Endothelial cell of umbilical vein (primary cell): ENCODE data around the gene GEMIN5. TPM values are rescaled to one million over a fixed set of nuclear protein-coding genes. Genes with fewer than 3 reads are reported as not detected.

ENCODE experiments used
- BruUV-seq: library from RNA; stranded (reverse); fragments of 400-500 nt; replicated peaks from 2 replicates; lab custom pipeline; 2021; lab: Mats Ljungman, UMichigan
- CTCF ChIA-PET: fragments of 300-600, 350-600 bp; sonication (Branson Sonifier 250); formaldehyde crosslinking; loops from one replicate; lab custom pipeline; 2021; ENCODE audit warnings: antibody characterized with exemption, inconsistent platforms; lab: Charles Lee
- POLR2A ChIA-PET: fragments of 300-600, 350-600 bp; sonication (Branson Sonifier 250); formaldehyde crosslinking; loops from one replicate; lab custom pipeline; 2021; ENCODE audit warnings: antibody characterized with exemption, inconsistent platforms; lab: Charles Lee
- DNase-seq: peaks from one replicate; pipeline ENCODE4 v3.0.0-alpha.2; 2011; ENCODE audit warnings: low read depth, low spot score
- FAIRE-seq: peaks from 2 replicates; lab custom pipeline; 2011; peaks lifted over from hg19 to GRCh38; lab: Jason Lieb, UNC
- H2AFZ ChIP-seq: 2 replicates; pipeline ENCODE4 v1.6.0; 2012; ENCODE audit warnings: low read depth, low read length, control low read depth, inconsistent platforms
- H3K27ac ChIP-seq: 2 replicates; pipeline ENCODE4 v1.5.1; 2011; ENCODE audit warnings: low read depth, mild to moderate bottlenecking, control low read depth, low read length, moderate library complexity; ENCODE audit not compliant: insufficient read depth
- H3K27me3 ChIP-seq, 2 experiments: 2 replicates each; pipeline versions ENCODE4 v1.6.0 to v1.6.1; 2011; ENCODE audit warnings: low read length in 2 of 2, mixed read lengths in 1 of 2; ENCODE audit not compliant: control insufficient read depth in 2 of 2, insufficient read depth in 2 of 2
- H3K36me3 ChIP-seq, 2 experiments: 2 replicates in 1 of 2; 3 replicates in 1 of 2; pipeline ENCODE4 v1.5.1; 2011; ENCODE audit warnings: low read length in 2 of 2, mild to moderate bottlenecking in 1 of 2, moderate library complexity in 1 of 2; ENCODE audit not compliant: control insufficient read depth in 2 of 2, insufficient read depth in 2 of 2; ENCODE audit errors: extremely low read depth in 1 of 2
- H3K4me1 ChIP-seq: 3 replicates; pipeline ENCODE4 v1.5.1; 2011; ENCODE audit warnings: mild to moderate bottlenecking, low read length; ENCODE audit not compliant: control insufficient read depth, insufficient read depth; ENCODE audit errors: extremely low read depth
- H3K4me2 ChIP-seq: 2 replicates; pipeline ENCODE4 v1.6.1; 2011; ENCODE audit warnings: low read length, control low read depth, mixed read lengths; ENCODE audit not compliant: insufficient read depth
- H3K4me3 ChIP-seq, 3 experiments: fragments of 200-600 bp in 1 of 3; sonication (generic), shearing (Covaris generic) in 1 of 3; replicated peaks in 1 of 3; 2 replicates each; pipeline ENCODE4 v1.5.1; 2011 to 2016; ENCODE audit warnings: control low read depth in 3 of 3, low read length in 3 of 3, mild to moderate bottlenecking in 2 of 3, inconsistent platforms in 1 of 3, low read depth in 1 of 3, moderate library complexity in 1 of 3; ENCODE audit not compliant: insufficient read depth in 1 of 3
- H3K79me2 ChIP-seq: 2 replicates; pipeline ENCODE4 v1.6.0; 2012; ENCODE audit warnings: low read length, inconsistent platforms; ENCODE audit not compliant: control insufficient read depth, insufficient read depth
- H3K9ac ChIP-seq: replicated peaks from 2 replicates; pipeline ENCODE3; 2011; ENCODE audit warnings: low read length, control low read depth; ENCODE audit not compliant: insufficient read depth; ENCODE audit errors: extremely low read depth
- H3K9me1 ChIP-seq: replicated peaks from 3 replicates; pipeline ENCODE4 v1.6.0; 2011; ENCODE audit warnings: mild to moderate bottlenecking, low read length; ENCODE audit not compliant: control insufficient read depth, insufficient read depth; ENCODE audit errors: extremely low read depth
- H3K9me3 ChIP-seq: replicated peaks from 2 replicates; pipeline ENCODE4 v1.5.1; 2012; ENCODE audit warnings: low read length, inconsistent platforms; ENCODE audit not compliant: control insufficient read depth, insufficient read depth
- H4K20me1 ChIP-seq: replicated peaks from 2 replicates; pipeline ENCODE3; 2011; ENCODE audit warnings: mild to moderate bottlenecking, low read length; ENCODE audit not compliant: control insufficient read depth, insufficient read depth; ENCODE audit errors: extremely low read depth
- CTCF ChIP-seq, 2 donors: IDR thresholded peaks; 1 replicate in 1 of 2; 2 replicates in 1 of 2; pipeline ENCODE4 v1.5.1; 2011; ENCODE audit warnings: low read length in 2 of 2, mild to moderate bottlenecking in 2 of 2, moderate library complexity in 2 of 2, control low read depth in 1 of 2, inconsistent platforms in 1 of 2, low read depth in 1 of 2; ENCODE audit not compliant: insufficient read depth in 1 of 2; ENCODE audit errors: extremely low read depth in 1 of 2
- EZH2 ChIP-seq: IDR thresholded peaks from 2 replicates; pipeline ENCODE4 v1.6.1; 2012; ENCODE audit warnings: borderline replicate concordance, low read depth, mild to moderate bottlenecking, moderate library complexity, low read length, inconsistent platforms; ENCODE audit not compliant: severe bottlenecking
- FOS ChIP-seq: IDR thresholded peaks from 2 replicates; pipeline ENCODE4 v1.6.1; 2011; ENCODE audit warnings: mild to moderate bottlenecking, low read length, moderate library complexity, borderline replicate concordance; ENCODE audit not compliant: insufficient read depth
- GATA2 ChIP-seq: IDR thresholded peaks from 2 replicates; pipeline ENCODE4 v1.7.0; 2011; ENCODE audit warnings: low read depth, mild to moderate bottlenecking, moderate library complexity, mixed read lengths, low read length; ENCODE audit not compliant: insufficient read length, insufficient read depth
- JUN ChIP-seq: IDR thresholded peaks from 2 replicates; pipeline ENCODE4 v1.6.1; 2011; ENCODE audit warnings: borderline replicate concordance, low read depth; ENCODE audit not compliant: insufficient read length, insufficient read depth
- MAX ChIP-seq: IDR thresholded peaks from 2 replicates; pipeline ENCODE4 v1.6.1; 2011; ENCODE audit not compliant: insufficient read depth, insufficient read length
- MYC ChIP-seq: IDR thresholded peaks from one replicate; pipeline ENCODE4 v1.6.1; 2011; ENCODE audit warnings: mild to moderate bottlenecking, low read depth, low read length
- POLR2A ChIP-seq: IDR thresholded peaks from 2 replicates; pipeline ENCODE4 v1.6.1; 2012; ENCODE audit warnings: low read depth, mild to moderate bottlenecking, control low read depth, low read length
- POLR2AphosphoS5 ChIP-seq: IDR thresholded peaks from 2 replicates; pipeline ENCODE4 v1.6.1; 2012; ENCODE audit warnings: low read depth, mild to moderate bottlenecking, control low read depth, low read length, moderate library complexity; ENCODE audit not compliant: insufficient read depth
- dilution Hi-C: fragments of 300-500 bp; cut with MboI; formaldehyde crosslinking; loops from one replicate; pipeline ENCODE4 v1.15.0; 2019; ENCODE audit warnings: low sequenced_read_pairs; ENCODE audit not compliant: extremely low pct_ligation_motif_present
- intact Hi-C: fragments of 100-400 bp; cut with micrococcal nuclease; formaldehyde crosslinking; loops from one replicate; pipeline ENCODE4 v1.10.0; 2022
- polyA plus RNA-seq, 4 experiments: library from polyadenylated mRNA; depleted of rRNA in 3 of 4; stranded (reverse) in 3 of 4; unstranded in 1 of 4; fragments of >200 nt; gene quantifications; 2 replicates each; pipeline versions ENCODE4 v1.2.1 to v1.2.3, GENCODE V29; 2011 to 2012; ENCODE audit warnings: missing spikeins in 1 of 4
- total RNA-seq: library from RNA; stranded (reverse); gene quantifications from 2 replicates; pipeline ENCODE4 v1.2.3, GENCODE V29; 2021

Gene GEMIN5
- total and polyA plus RNA-seq, 2 donors (not counting 3 experiments of a cell fraction or from before 2014, with no cell fraction given): 7.2 to 23.1 TPM

- H2AFZ ChIP-seq: peak overlapping the region; percentile 66
- POLR2A ChIA-PET: no interaction called here
Measured at GRCh38 chr5:154849791-154850201, 88.2 kb downstream of the GEMIN5 start.

More at GRCh38 chr5:154849791-154850201, 88.2 kb downstream of the GEMIN5 start:
- H3K4me2 ChIP-seq: peak overlapping the region; percentile 52
- no peaks in the 10 kb centered on the region for H4K20me1 ChIP-seq
- H3K4me1 ChIP-seq: peaks cover 16% of the 10 kb centered on the region
- TSS peak; percentile 34 for BruUV-seq
- TF ChIP-seq POLR2A (no peak), GATA2 (no peak), EZH2 (no peak), MYC (no peak), POLR2AphosphoS5 (no peak), JUN (no peak), FOS (no peak), MAX (no peak), CTCF (IDR thresholded peaks at IDR 0.05; ENCODE audit: extremely low read depth in 1 of 2, insufficient read depth in 1 of 2, low read depth in 1 of 2, low read length in 2 of 2) (no peak)
- dilution Hi-C loops: no loop called here
- no peaks in the 10 kb centered on the region for H3K27me3 ChIP-seq
- no peaks in the 10 kb centered on the region for H3K36me3 ChIP-seq
- no peak overlapping the region for H3K27ac ChIP-seq
- peak overlapping the region in 2 of 3 experiments; percentile 42 to 59 for H3K4me3 ChIP-seq
- H3K9me3 ChIP-seq: no peaks in the 10 kb centered on the region
- H3K9me1 ChIP-seq: no peaks in the 10 kb centered on the region
- FAIRE-seq: no peak
- intact Hi-C loops: loop anchor here (10.0 kb wide), 2 partner anchors 405 to 565 kb away; partner anchors contain the start of gene SAP30L
- CTCF ChIA-PET: interaction anchor here (1.4 to 1.7 kb wide), 2 partner anchors 9 to 199 kb away, joined by 6 to 9 read pairs; no protein-coding TSS in a partner anchor
- H3K79me2 ChIP-seq: no peaks in the 10 kb centered on the region
- H3K9ac ChIP-seq: peak overlapping the region; percentile 24
- DNase-seq: no peak
